SK-N-SH treated with all-trans-retinoic acid at 6 μM for 48 hours (cell line): ENCODE measurements around the gene PTX4.

Source experiments
- POU6F1 ChIP-seq: fragments of 250-450 bp; sonication (Bioruptor Pico); IDR thresholded peaks from 2 replicates; pipeline ENCODE4 v1.8.0; 2021; ENCODE audit warnings: low read depth, mild to moderate bottlenecking, moderate library complexity, borderline replicate concordance
- TF ChIP-seq, protein P1 (sequence below): fragments of 250-450 bp; sonication (Bioruptor Pico); IDR thresholded peaks from 2 replicates; pipeline ENCODE4 v1.8.0; 2020; ENCODE audit warnings: mild to moderate bottlenecking, moderate library complexity, borderline replicate concordance

- TF ChIP-seq, protein P1, sequence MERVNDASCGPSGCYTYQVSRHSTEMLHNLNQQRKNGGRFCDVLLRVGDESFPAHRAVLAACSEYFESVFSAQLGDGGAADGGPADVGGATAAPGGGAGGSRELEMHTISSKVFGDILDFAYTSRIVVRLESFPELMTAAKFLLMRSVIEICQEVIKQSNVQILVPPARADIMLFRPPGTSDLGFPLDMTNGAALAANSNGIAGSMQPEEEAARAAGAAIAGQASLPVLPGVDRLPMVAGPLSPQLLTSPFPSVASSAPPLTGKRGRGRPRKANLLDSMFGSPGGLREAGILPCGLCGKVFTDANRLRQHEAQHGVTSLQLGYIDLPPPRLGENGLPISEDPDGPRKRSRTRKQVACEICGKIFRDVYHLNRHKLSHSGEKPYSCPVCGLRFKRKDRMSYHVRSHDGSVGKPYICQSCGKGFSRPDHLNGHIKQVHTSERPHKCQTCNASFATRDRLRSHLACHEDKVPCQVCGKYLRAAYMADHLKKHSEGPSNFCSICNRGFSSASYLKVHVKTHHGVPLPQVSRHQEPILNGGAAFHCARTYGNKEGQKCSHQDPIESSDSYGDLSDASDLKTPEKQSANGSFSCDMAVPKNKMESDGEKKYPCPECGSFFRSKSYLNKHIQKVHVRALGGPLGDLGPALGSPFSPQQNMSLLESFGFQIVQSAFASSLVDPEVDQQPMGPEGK (CRISPR knock-in tag), result no peak
- no peak for TF ChIP-seq POU6F1
These were observed 42.3 kb upstream of the PTX4 start for GRCh38 chr16:1530883-1531637.
